ENCODE data around the gene SERINC4.
A peak's percentile ranks its signal among the peaks of the same experiment; 100 is the strongest.

Gene SERINC4

GRCh38 chr15:43800286-43801141, 494 bp upstream of the SERINC4 start, which contains the start of gene HYPK:
HYPK (plus strand) TSS chr15:43800599; CDS start chr15:43800623, 24 bp downstream.
- TF ChIP-seq CTCF (IDR thresholded peaks at IDR 0.05; ENCODE audit: low read depth, low read length), result no peak
- in situ Hi-C loops (cut with HindIII; ENCODE audit: low sequenced_read_pairs), result no loop called here
- peak; percentile 87 for DNase-seq (ENCODE audit: low read depth, low spot score)
- H3K4me3 ChIP-seq (ENCODE audit: low read depth, low read length), result peak within 1 kb of the TSS; percentile 98

- no peak for DNase-seq (ENCODE audit: low read depth, low spot score)
- in situ Hi-C loops (cut with HindIII; ENCODE audit: low sequenced_read_pairs), result no loop called here
- H3K4me3 ChIP-seq (ENCODE audit: low read depth, low read length), result no peak overlapping the region
- TF ChIP-seq CTCF (IDR thresholded peaks at IDR 0.05; ENCODE audit: low read depth, low read length), result no peak
Measured at GRCh38 chr15:43799209-43799944, 643 bp downstream of the SERINC4 start.

GRCh38 chr15:43796566-43796965, 3.5 kb downstream of the SERINC4 start:
- no peak overlapping the region for H3K4me3 ChIP-seq (ENCODE audit: low read depth, low read length)
- in situ Hi-C loops (cut with HindIII; ENCODE audit: low sequenced_read_pairs), result no loop called here
- TF ChIP-seq CTCF (IDR thresholded peaks at IDR 0.05; ENCODE audit: low read depth, low read length), result no peak
- no peak for DNase-seq (ENCODE audit: low read depth, low spot score)

- in situ Hi-C loops (cut with HindIII; ENCODE audit: low sequenced_read_pairs), result no loop called here
- no peak overlapping the region for H3K4me3 ChIP-seq (ENCODE audit: low read depth, low read length)
- DNase-seq (ENCODE audit: low read depth, low spot score), result no peak
- TF ChIP-seq CTCF (IDR thresholded peaks at IDR 0.05; ENCODE audit: low read depth, low read length), result no peak
Measured at GRCh38 chr15:43795997-43796396, 4.0 kb downstream of the SERINC4 start.

- DNase-seq (ENCODE audit: low read depth, low spot score), result no peak
- in situ Hi-C loops (cut with HindIII; ENCODE audit: low sequenced_read_pairs), result no loop called here
- no peak overlapping the region for H3K4me3 ChIP-seq (ENCODE audit: low read depth, low read length)
- no peak for TF ChIP-seq CTCF (IDR thresholded peaks at IDR 0.05; ENCODE audit: low read depth, low read length)
Measured at GRCh38 chr15:43795197-43795596, 4.8 kb downstream of the SERINC4 start.

GRCh38 chr15:43794269-43795037, 5.6 kb downstream of the SERINC4 start:
- in situ Hi-C loops (cut with HindIII; ENCODE audit: low sequenced_read_pairs), result no loop called here
- DNase-seq (ENCODE audit: low read depth, low spot score), result peak; percentile 41
- no peak for TF ChIP-seq CTCF (IDR thresholded peaks at IDR 0.05; ENCODE audit: low read depth, low read length)
- H3K4me3 ChIP-seq (ENCODE audit: low read depth, low read length), result no peak overlapping the region
